T-helper 2 cell treated with Interferon-gamma antibody and Interleukin-4, amounts not matched to agents 5 μg/mL and 100 μg/mL, for 36 hours (primary cell): Measurements from ENCODE around the gene MIPOL1.
"Not testable (repeated sequence)": the region's sequence is repeated elsewhere in the genome, so short reads cannot be mapped to it uniquely, and the experiment has no call there.

Experiments
- DNase-seq: peaks from one replicate; pipeline ENCODE4 v3.0.0; 2021; ENCODE audit warnings: low spot score
- H3K27ac Mint-ChIP-seq: one replicate; pipeline ENCODE4 v1.8.0; 2021; ENCODE audit warnings: mild to moderate bottlenecking, mixed read lengths
- H3K27me3 Mint-ChIP-seq: one replicate; pipeline ENCODE4 v1.8.0; 2021; ENCODE audit warnings: low read depth, mixed read lengths
- H3K36me3 Mint-ChIP-seq: one replicate; pipeline ENCODE4 v1.8.0; 2021; ENCODE audit warnings: low read depth, mixed read lengths
- H3K4me1 Mint-ChIP-seq: one replicate; pipeline ENCODE4 v1.8.0; 2021; ENCODE audit warnings: low read depth, mixed read lengths
- H3K4me3 Mint-ChIP-seq: one replicate; pipeline ENCODE4 v1.8.0; 2022; ENCODE audit warnings: mild to moderate bottlenecking, moderate library complexity, mixed read lengths
- H3K9me3 Mint-ChIP-seq: one replicate; pipeline ENCODE4 v1.8.0; 2021; ENCODE audit warnings: mixed read lengths

MIPOL1 gene

GRCh38 chr14:37515771-37516170 lies 318.0 kb downstream of the MIPOL1 start:
- Mint-ChIP-seq H3K4me1 (no peaks in the 10 kb centered on the region), H3K36me3 (no peaks in the 10 kb centered on the region), H3K4me3 (no peak overlapping the region), H3K27ac (no peak overlapping the region), H3K27me3 (no peaks in the 10 kb centered on the region), H3K9me3 (no peaks in the 10 kb centered on the region)
- no peak for DNase-seq

- DNase-seq: no peak
- Mint-ChIP-seq H3K9me3 (peaks cover 8% of the 10 kb centered on the region), H3K4me3 (no peak overlapping the region), H3K27me3 (no peaks in the 10 kb centered on the region), H3K36me3 (no peaks in the 10 kb centered on the region), H3K27ac (no peak overlapping the region), H3K4me1 (no peaks in the 10 kb centered on the region)
Measured at GRCh38 chr14:37526994-37527393, 329.3 kb downstream of the MIPOL1 start.

DNA sequence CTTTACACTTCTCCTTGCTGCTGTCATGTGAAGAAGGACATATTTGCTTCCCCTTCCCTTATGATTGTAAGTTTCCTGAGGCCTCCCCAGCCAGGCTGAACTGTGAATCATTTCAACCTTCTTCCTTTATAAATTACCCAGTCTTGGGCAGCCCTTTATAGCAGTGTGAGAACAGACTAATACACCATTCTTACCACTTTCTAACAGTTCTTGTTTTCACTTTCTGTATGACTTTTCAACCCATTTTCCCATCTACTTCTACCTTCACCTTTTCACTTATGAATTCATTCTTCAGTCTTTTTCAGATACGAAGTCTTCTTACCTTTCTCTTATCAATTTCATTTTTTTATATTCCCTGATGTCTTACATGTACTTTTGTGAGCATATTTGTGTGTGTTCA lies 342.3 kb downstream of the MIPOL1 start:
- Mint-ChIP-seq H3K27ac (no peak overlapping the region), H3K4me3 (no peak overlapping the region), H3K27me3 (no peaks in the 10 kb centered on the region), H3K36me3 (no peaks in the 10 kb centered on the region), H3K9me3 (peaks cover 4% of the 10 kb centered on the region), H3K4me1 (no peaks in the 10 kb centered on the region)
- no peak for DNase-seq

DNA sequence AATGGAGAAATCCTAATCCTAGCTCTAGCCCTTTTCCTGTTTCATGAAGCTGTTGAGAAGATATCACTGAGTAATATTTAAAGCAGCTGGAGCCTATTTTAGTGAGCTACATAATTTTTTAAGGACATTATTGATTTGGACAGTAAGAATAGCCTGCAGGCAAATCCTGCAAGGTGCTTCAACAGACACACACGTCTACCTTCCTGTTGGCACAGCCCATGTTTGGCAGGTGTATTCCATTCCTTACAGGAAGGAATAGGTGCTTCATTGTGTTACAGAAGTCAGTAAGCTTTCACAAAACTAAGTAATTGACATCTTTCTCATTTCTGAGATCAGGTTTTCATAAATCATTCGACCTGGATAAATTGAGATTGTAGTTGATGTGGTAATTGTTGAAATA lies 346.7 kb downstream of the MIPOL1 start:
- DNase-seq: no peak
- H3K36me3 Mint-ChIP-seq: no peaks in the 10 kb centered on the region
- no peaks in the 10 kb centered on the region for H3K27me3 Mint-ChIP-seq
- no peak overlapping the region for H3K27ac Mint-ChIP-seq
- H3K4me1 Mint-ChIP-seq: no peaks in the 10 kb centered on the region
- H3K9me3 Mint-ChIP-seq: peaks cover under 1% of the 10 kb centered on the region
- no peak overlapping the region for H3K4me3 Mint-ChIP-seq

DNA sequence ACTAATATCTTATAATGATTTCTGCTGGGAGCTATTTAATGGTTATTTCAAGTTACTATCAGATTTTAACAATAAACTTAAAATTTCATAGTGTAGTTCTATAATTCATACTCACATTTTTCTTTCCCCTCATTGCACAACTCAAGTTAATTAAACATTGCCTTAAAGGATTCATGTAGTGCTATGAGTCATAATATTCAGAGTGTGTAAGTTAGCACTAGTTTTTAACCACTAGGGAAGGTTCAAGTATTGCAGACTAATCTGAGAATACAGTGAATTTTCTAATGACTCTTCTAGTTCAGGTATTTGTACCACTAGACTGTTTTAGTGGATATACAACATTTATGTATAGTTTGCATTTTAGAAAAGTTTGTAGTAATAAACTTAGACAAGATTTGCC lies 347.4 kb downstream of the MIPOL1 start:
- DNase-seq: no peak
- Mint-ChIP-seq H3K4me3 (no peak overlapping the region), H3K27me3 (no peaks in the 10 kb centered on the region), H3K9me3 (no peaks in the 10 kb centered on the region), H3K4me1 (no peaks in the 10 kb centered on the region), H3K27ac (no peak overlapping the region), H3K36me3 (no peaks in the 10 kb centered on the region)

GRCh38 chr14:37546621-37547447 lies 349.1 kb downstream of the MIPOL1 start:
- no peaks in the 10 kb centered on the region for H3K36me3 Mint-ChIP-seq

GRCh38 chr14:37550511-37550910 lies 352.8 kb downstream of the MIPOL1 start:
- no peaks in the 10 kb centered on the region for H3K4me1 Mint-ChIP-seq
- no peaks in the 10 kb centered on the region for H3K27me3 Mint-ChIP-seq
- no peaks in the 10 kb centered on the region for H3K36me3 Mint-ChIP-seq
- no peak overlapping the region for H3K4me3 Mint-ChIP-seq
- no peak overlapping the region for H3K27ac Mint-ChIP-seq
- DNase-seq: no peak
- H3K9me3 Mint-ChIP-seq: peaks cover 20% of the 10 kb centered on the region

More at GRCh38 chr14:37546621-37547447, 349.1 kb downstream of the MIPOL1 start:
- Mint-ChIP-seq H3K4me3 (no peak overlapping the region), H3K9me3 (no peaks in the 10 kb centered on the region), H3K27ac (no peak overlapping the region), H3K4me1 (no peaks in the 10 kb centered on the region), H3K27me3 (no peaks in the 10 kb centered on the region)
- DNase-seq: no peak

GRCh38 chr14:37551119-37551518 lies 353.4 kb downstream of the MIPOL1 start:
- H3K4me3 Mint-ChIP-seq: no peak overlapping the region

GRCh38 chr14:37553935-37554550 lies 356.3 kb downstream of the MIPOL1 start:
- no peaks in the 10 kb centered on the region for H3K27me3 Mint-ChIP-seq
- no peak overlapping the region for H3K27ac Mint-ChIP-seq
- no peaks in the 10 kb centered on the region for H3K36me3 Mint-ChIP-seq
- H3K4me3 Mint-ChIP-seq: no peak overlapping the region
- peaks cover 34% of the 10 kb centered on the region for H3K9me3 Mint-ChIP-seq
- no peak for DNase-seq
- H3K4me1 Mint-ChIP-seq: no peaks in the 10 kb centered on the region

More at GRCh38 chr14:37551119-37551518, 353.4 kb downstream of the MIPOL1 start:
- H3K4me1 Mint-ChIP-seq: no peaks in the 10 kb centered on the region
- H3K27ac Mint-ChIP-seq: no peak overlapping the region
- peaks cover 20% of the 10 kb centered on the region for H3K9me3 Mint-ChIP-seq
- H3K36me3 Mint-ChIP-seq: no peaks in the 10 kb centered on the region
- H3K27me3 Mint-ChIP-seq: no peaks in the 10 kb centered on the region
- DNase-seq: no peak

DNA sequence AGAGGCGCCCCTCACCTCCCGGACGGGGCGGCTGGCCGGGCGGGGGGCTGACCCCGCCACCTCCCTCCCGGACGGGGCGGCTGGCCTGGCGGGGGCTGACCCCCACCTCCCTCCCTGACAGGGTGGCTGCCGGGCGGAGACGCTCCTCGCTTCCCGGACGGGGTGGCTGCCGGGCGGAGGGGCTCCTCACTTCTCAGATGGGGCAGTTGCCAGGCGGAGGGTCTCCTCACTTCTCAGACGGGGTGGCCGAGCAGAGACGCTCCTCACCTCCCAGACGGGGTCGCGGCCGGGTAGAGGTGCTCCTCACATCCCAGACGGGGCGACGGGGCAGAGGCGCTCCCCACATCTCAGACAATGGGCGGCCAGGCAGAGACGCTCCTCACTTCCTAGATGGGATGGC lies 357.9 kb downstream of the MIPOL1 start:
- H3K36me3 Mint-ChIP-seq, H3K4me1 Mint-ChIP-seq, H3K4me3 Mint-ChIP-seq, H3K27ac Mint-ChIP-seq, H3K27me3 Mint-ChIP-seq, DNase-seq: not testable (repeated sequence)
- peaks cover 34% of the 10 kb centered on the region for H3K9me3 Mint-ChIP-seq

DNA sequence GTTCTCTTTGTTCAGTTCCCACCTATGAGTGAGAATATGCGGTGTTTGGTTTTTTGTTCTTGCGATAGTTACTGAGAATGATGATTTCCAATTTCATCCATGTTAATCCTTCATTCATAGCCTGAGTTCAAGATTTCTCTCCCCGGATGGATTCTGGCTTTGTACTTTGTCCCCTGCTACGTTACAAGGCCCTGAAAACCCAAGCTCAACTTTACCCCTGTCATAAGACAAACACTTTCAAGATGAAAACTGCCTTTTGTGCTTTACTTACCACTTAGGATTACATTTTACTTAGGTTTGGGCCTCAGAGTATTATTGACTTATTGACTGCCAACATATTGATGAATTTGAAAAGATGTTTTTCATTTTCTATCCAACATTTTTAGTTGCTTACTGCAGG lies 361.0 kb downstream of the MIPOL1 start:
- Mint-ChIP-seq H3K36me3 (no peaks in the 10 kb centered on the region), H3K27ac (no peak overlapping the region), H3K9me3 (peaks cover 20% of the 10 kb centered on the region), H3K4me3 (no peak overlapping the region), H3K4me1 (no peaks in the 10 kb centered on the region), H3K27me3 (no peaks in the 10 kb centered on the region)
- DNase-seq: no peak

- Mint-ChIP-seq H3K4me3 (no peak overlapping the region), H3K36me3 (no peaks in the 10 kb centered on the region), H3K27ac (no peak overlapping the region), H3K9me3 (peaks cover 14% of the 10 kb centered on the region), H3K4me1 (no peaks in the 10 kb centered on the region), H3K27me3 (no peaks in the 10 kb centered on the region)
- no peak for DNase-seq
Measured at GRCh38 chr14:37559386-37559785, 361.6 kb downstream of the MIPOL1 start.

DNA sequence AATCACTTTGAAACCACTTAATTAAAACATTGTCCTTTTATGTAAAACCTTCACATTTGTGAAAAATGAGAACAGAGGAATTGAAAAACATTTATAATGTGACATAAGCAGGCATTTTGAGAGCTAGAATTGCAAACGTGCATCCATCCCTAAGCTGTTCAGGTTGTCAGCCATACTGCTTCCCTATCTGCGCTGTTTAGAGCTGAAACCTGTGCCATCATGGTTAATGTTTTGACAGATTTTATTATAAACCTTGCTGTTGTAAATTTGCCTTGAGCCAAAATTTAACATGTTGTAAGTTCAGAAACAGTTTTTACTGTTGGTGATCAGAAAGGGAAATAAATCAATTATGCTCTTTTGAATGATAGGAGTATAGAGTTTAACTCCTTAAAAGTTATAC lies 365.5 kb downstream of the MIPOL1 start:
- Mint-ChIP-seq H3K27ac (no peak overlapping the region), H3K27me3 (no peaks in the 10 kb centered on the region), H3K4me1 (no peaks in the 10 kb centered on the region), H3K9me3 (no peaks in the 10 kb centered on the region), H3K36me3 (no peaks in the 10 kb centered on the region), H3K4me3 (no peak overlapping the region)
- no peak for DNase-seq

DNA sequence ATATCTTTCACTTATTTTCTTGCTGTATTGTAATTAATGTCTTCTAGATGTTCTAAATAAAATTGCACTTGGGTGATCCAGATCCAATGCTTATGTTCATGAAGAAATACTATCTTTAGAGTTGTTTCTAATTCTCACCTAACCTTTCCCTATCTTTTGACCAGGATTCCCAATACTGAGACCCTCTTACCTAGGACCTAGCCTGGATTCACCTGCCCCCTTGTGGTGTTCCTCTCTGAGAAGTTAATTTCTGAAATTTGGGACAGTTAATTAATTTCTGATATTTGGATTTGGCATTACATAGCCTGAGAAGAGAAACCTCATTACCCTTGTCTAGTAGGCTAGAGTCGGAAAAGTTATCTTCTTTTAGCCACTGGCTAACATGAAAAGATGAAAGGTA lies 367.8 kb downstream of the MIPOL1 start:
- DNase-seq: no peak
- Mint-ChIP-seq H3K4me3 (no peak overlapping the region), H3K9me3 (no peaks in the 10 kb centered on the region), H3K36me3 (no peaks in the 10 kb centered on the region), H3K27me3 (no peaks in the 10 kb centered on the region), H3K27ac (no peak overlapping the region), H3K4me1 (no peaks in the 10 kb centered on the region)
